NT2/D1 (cell line): ENCODE measurements around the gene MPP3.

Experiments used
- DNase-seq: peaks from one replicate; pipeline ENCODE4 v3.0.0-alpha.2; 2011; ENCODE audit warnings: low read depth, low spot score
- H3K27me3 ChIP-seq: 2 replicates; pipeline ENCODE4 v1.6.0; 2011; ENCODE audit warnings: mild to moderate bottlenecking; ENCODE audit not compliant: insufficient read length, insufficient read depth
- H3K36me3 ChIP-seq: 2 replicates; pipeline ENCODE4 v1.6.1; 2011; ENCODE audit warnings: mild to moderate bottlenecking, low read length, mixed read lengths; ENCODE audit not compliant: insufficient read depth, insufficient read length
- H3K4me1 ChIP-seq: 2 replicates; pipeline ENCODE4 v1.5.1; 2011; ENCODE audit not compliant: insufficient read depth, insufficient read length
- H3K4me3 ChIP-seq: 2 replicates; pipeline ENCODE4 v1.5.1; 2011; ENCODE audit warnings: low read depth; ENCODE audit not compliant: insufficient read length
- H3K9ac ChIP-seq: 2 replicates; pipeline ENCODE4 v1.6.0; 2011; ENCODE audit warnings: low read depth; ENCODE audit not compliant: insufficient read length
- H3K9me3 ChIP-seq: 2 replicates; pipeline ENCODE4 v1.5.1; 2011; ENCODE audit warnings: mild to moderate bottlenecking, low read length; ENCODE audit not compliant: insufficient read depth
- SUZ12 ChIP-seq: IDR thresholded peaks from 2 replicates; pipeline ENCODE4 v1.6.1; 2011; ENCODE audit not compliant: insufficient read length, insufficient read depth; ENCODE audit errors: extremely low read depth
- YY1 ChIP-seq: IDR thresholded peaks from 2 replicates; pipeline ENCODE4 v1.6.1; 2011; ENCODE audit not compliant: insufficient read length, insufficient read depth
- ZNF274 ChIP-seq: IDR thresholded peaks from 2 replicates; pipeline ENCODE4 v1.6.1; 2011; ENCODE audit warnings: mild to moderate bottlenecking, low read depth, low read length

Gene MPP3

GRCh38 chr17:43774304-43775250 is 58.4 kb downstream of the MPP3 start:
- peaks cover 2% of the 10 kb centered on the region for H3K4me1 ChIP-seq

GRCh38 chr17:43772877-43773648 is 59.9 kb downstream of the MPP3 start:
- Histone ChIP-seq H3K27me3 (no peaks in the 10 kb centered on the region), H3K4me3 (no peak overlapping the region), H3K9me3 (no peaks in the 10 kb centered on the region), H3K4me1 (no peaks in the 10 kb centered on the region), H3K36me3 (peaks cover 88% of the 10 kb centered on the region), H3K9ac (no peak overlapping the region)
- DNase-seq, result no peak
- TF ChIP-seq ZNF274 (no peak), YY1 (no peak), SUZ12 (no peak)

More at GRCh38 chr17:43774304-43775250, 58.4 kb downstream of the MPP3 start:
- DNase-seq, result no peak
- Histone ChIP-seq H3K9ac (no peak overlapping the region), H3K36me3 (peaks cover 73% of the 10 kb centered on the region), H3K27me3 (no peaks in the 10 kb centered on the region), H3K4me3 (no peak overlapping the region), H3K9me3 (no peaks in the 10 kb centered on the region)
- TF ChIP-seq YY1 (no peak), SUZ12 (no peak), ZNF274 (no peak)

- Histone ChIP-seq H3K27me3 (no peaks in the 10 kb centered on the region), H3K9ac (no peak overlapping the region), H3K4me3 (no peak overlapping the region), H3K36me3 (peaks cover 84% of the 10 kb centered on the region), H3K4me1 (no peaks in the 10 kb centered on the region), H3K9me3 (no peaks in the 10 kb centered on the region)
- no peak for DNase-seq
- TF ChIP-seq ZNF274 (no peak), YY1 (no peak), SUZ12 (no peak)
These were observed 61.5 kb downstream of the MPP3 start for GRCh38 chr17:43771463-43771862.

- TF ChIP-seq SUZ12 (no peak), ZNF274 (no peak), YY1 (no peak)
- Histone ChIP-seq H3K36me3 (peaks cover 83% of the 10 kb centered on the region), H3K4me3 (no peak overlapping the region), H3K9me3 (no peaks in the 10 kb centered on the region), H3K27me3 (no peaks in the 10 kb centered on the region), H3K4me1 (no peaks in the 10 kb centered on the region), H3K9ac (no peak overlapping the region)
- DNase-seq, result no peak
These were observed 62.0 kb downstream of the MPP3 start for GRCh38 chr17:43770957-43771356.

- no peak overlapping the region for H3K4me3 ChIP-seq
- H3K36me3 ChIP-seq, result peaks cover 77% of the 10 kb centered on the region
- no peak for TF ChIP-seq YY1
- TF ChIP-seq SUZ12, result no peak
- TF ChIP-seq ZNF274, result no peak
- no peaks in the 10 kb centered on the region for H3K27me3 ChIP-seq
- no peak overlapping the region for H3K9ac ChIP-seq
- H3K4me1 ChIP-seq, result no peaks in the 10 kb centered on the region
- no peak for DNase-seq
- H3K9me3 ChIP-seq, result no peaks in the 10 kb centered on the region
These were observed 63.1 kb downstream of the MPP3 start for GRCh38 chr17:43769859-43770258.

GRCh38 chr17:43769426-43769825 is 63.5 kb downstream of the MPP3 start:
- Histone ChIP-seq H3K27me3 (no peaks in the 10 kb centered on the region), H3K36me3 (peaks cover 73% of the 10 kb centered on the region), H3K9me3 (no peaks in the 10 kb centered on the region), H3K4me3 (no peak overlapping the region), H3K9ac (no peak overlapping the region), H3K4me1 (no peaks in the 10 kb centered on the region)
- TF ChIP-seq YY1 (no peak), SUZ12 (no peak), ZNF274 (no peak)
- no peak for DNase-seq

GRCh38 chr17:43768943-43769342 is 64.0 kb downstream of the MPP3 start:
- Histone ChIP-seq H3K4me3 (no peak overlapping the region), H3K9ac (no peak overlapping the region), H3K9me3 (no peaks in the 10 kb centered on the region), H3K36me3 (peaks cover 68% of the 10 kb centered on the region), H3K4me1 (no peaks in the 10 kb centered on the region), H3K27me3 (no peaks in the 10 kb centered on the region)
- no peak for DNase-seq
- TF ChIP-seq ZNF274 (no peak), YY1 (no peak)
